DOHH2 (cell line): ENCODE data around the gene IL20.

Source experiments
- H3F3A ChIP-seq: fragments of 200-600 bp; sonication (generic), shearing (Covaris generic); 2 replicates; pipeline ENCODE4 v1.6.0; 2016; ENCODE audit warnings: antibody characterized with exemption, mild to moderate bottlenecking; ENCODE audit not compliant: control insufficient read depth, insufficient read depth
- H3K27ac ChIP-seq: fragments of 200-600 bp; sonication (generic); 2 replicates; pipeline ENCODE4 v1.5.1; 2014; ENCODE audit warnings: low read depth, mild to moderate bottlenecking, low read length, moderate library complexity
- H3K27me3 ChIP-seq: fragments of 200-600 bp; sonication (generic); 2 replicates; pipeline ENCODE4 v1.6.1; 2014; ENCODE audit warnings: mild to moderate bottlenecking, low read length, mixed read lengths; ENCODE audit not compliant: control insufficient read depth
- H3K36me3 ChIP-seq: fragments of 200-600 bp; sonication (generic); 2 replicates; pipeline ENCODE4 v1.6.1; 2014; ENCODE audit warnings: mild to moderate bottlenecking, low read length, moderate library complexity, mixed read lengths; ENCODE audit not compliant: control insufficient read depth
- H3K4me1 ChIP-seq: fragments of 200-600 bp; sonication (generic); 2 replicates; pipeline ENCODE4 v1.6.1; 2014; ENCODE audit warnings: mild to moderate bottlenecking, low read length, mixed read lengths; ENCODE audit not compliant: control insufficient read depth
- H3K4me2 ChIP-seq: fragments of 200-600 bp; sonication (generic); 2 replicates; pipeline ENCODE4 v1.6.0; 2014; ENCODE audit warnings: mild to moderate bottlenecking, low read length, moderate library complexity
- H3K4me3 ChIP-seq: fragments of 200-600 bp; sonication (generic); 2 replicates; pipeline ENCODE4 v1.5.1; 2014; ENCODE audit warnings: mild to moderate bottlenecking, low read length, mixed read lengths
- H3K79me2 ChIP-seq: fragments of 200-600 bp; sonication (generic); 2 replicates; pipeline ENCODE4 v1.6.1; 2014; ENCODE audit warnings: mild to moderate bottlenecking, low read length, mixed read lengths; ENCODE audit not compliant: control insufficient read depth
- H3K9me2 ChIP-seq: fragments of 200-600 bp; sonication (generic); replicated peaks from 2 replicates; pipeline ENCODE4 v1.6.1; 2014; ENCODE audit warnings: mild to moderate bottlenecking, low read length, mixed read lengths; ENCODE audit not compliant: control insufficient read depth
- H3K9me3 ChIP-seq: fragments of 200-600 bp; sonication (generic); 2 replicates; pipeline ENCODE4 v1.6.1; 2014; ENCODE audit warnings: antibody characterized with exemption, low read length, mixed read lengths; ENCODE audit not compliant: control insufficient read depth, insufficient read depth
- H4K20me1 ChIP-seq: fragments of 200-600 bp; sonication (generic); 2 replicates; pipeline ENCODE4 v1.6.0; 2014; ENCODE audit warnings: low read depth, mild to moderate bottlenecking, antibody characterized with exemption, low read length, moderate library complexity; ENCODE audit not compliant: control insufficient read depth, insufficient read depth
- CTCF ChIP-seq: fragments of 200-600 bp; sonication (generic); IDR thresholded peaks from one replicate; pipeline ENCODE4 v1.5.1; 2014; ENCODE audit warnings: antibody characterized with exemption, mild to moderate bottlenecking, low read depth, low read length; ENCODE audit not compliant: poor library complexity, severe bottlenecking
- EZH2phosphoT487 ChIP-seq: fragments of 200-600 bp; sonication (generic); IDR thresholded peaks from 2 replicates; pipeline ENCODE4 v1.6.1; 2017; ENCODE audit warnings: borderline replicate concordance, mild to moderate bottlenecking, antibody characterized with exemption, low read length, moderate library complexity, mixed read lengths

Gene IL20

DNA sequence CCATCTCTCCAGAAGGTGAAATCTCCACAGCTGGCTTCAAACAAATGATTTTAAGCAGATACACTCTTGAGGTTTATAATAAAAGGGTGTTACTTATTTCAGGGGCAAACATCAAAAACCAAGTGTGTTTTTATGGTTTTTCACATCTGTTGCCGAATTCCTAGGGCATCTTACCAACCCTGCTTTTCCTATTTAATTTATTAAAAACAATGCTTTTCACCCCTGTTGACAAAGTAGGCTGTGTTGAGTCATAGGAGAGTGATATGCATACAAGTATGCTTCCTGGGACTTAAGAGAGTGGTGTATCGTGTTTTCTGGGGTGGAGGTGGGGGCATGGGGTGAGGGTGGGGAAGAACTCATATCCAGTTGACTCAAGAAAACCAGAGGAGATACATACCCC, 29.3 kb upstream of the IL20 start:
- Histone ChIP-seq H3K79me2 (no peaks in the 10 kb centered on the region), H3K27me3 (peaks cover 30% of the 10 kb centered on the region), H3K4me2 (no peak overlapping the region), H3K27ac (no peak overlapping the region), H3K9me2 (no peaks in the 10 kb centered on the region), H3K9me3 (no peaks in the 10 kb centered on the region), H3F3A (no peaks in the 10 kb centered on the region), H3K4me1 (peaks cover 4% of the 10 kb centered on the region; the same call in 1 of the 2 replicates), H4K20me1 (no peaks in the 10 kb centered on the region), H3K4me3 (no peak overlapping the region), H3K36me3 (no peaks in the 10 kb centered on the region)
- TF ChIP-seq EZH2phosphoT487 (no peak), CTCF (no peak)

- H4K20me1 ChIP-seq: no peaks in the 10 kb centered on the region
- no peak overlapping the region for H3K4me3 ChIP-seq
- H3K9me2 ChIP-seq: no peaks in the 10 kb centered on the region
- no peak overlapping the region for H3K27ac ChIP-seq
- H3K79me2 ChIP-seq: no peaks in the 10 kb centered on the region
- no peaks in the 10 kb centered on the region for H3F3A ChIP-seq
- peaks cover 11% of the 10 kb centered on the region for H3K27me3 ChIP-seq
- H3K4me1 ChIP-seq: no peaks in the 10 kb centered on the region
- H3K36me3 ChIP-seq: no peaks in the 10 kb centered on the region
- H3K4me2 ChIP-seq: no peak overlapping the region
- H3K9me3 ChIP-seq: no peaks in the 10 kb centered on the region
- TF ChIP-seq EZH2phosphoT487: no peak
- TF ChIP-seq CTCF: no peak
Measured at GRCh38 chr1:206839006-206839560, 26.3 kb upstream of the IL20 start.

DNA sequence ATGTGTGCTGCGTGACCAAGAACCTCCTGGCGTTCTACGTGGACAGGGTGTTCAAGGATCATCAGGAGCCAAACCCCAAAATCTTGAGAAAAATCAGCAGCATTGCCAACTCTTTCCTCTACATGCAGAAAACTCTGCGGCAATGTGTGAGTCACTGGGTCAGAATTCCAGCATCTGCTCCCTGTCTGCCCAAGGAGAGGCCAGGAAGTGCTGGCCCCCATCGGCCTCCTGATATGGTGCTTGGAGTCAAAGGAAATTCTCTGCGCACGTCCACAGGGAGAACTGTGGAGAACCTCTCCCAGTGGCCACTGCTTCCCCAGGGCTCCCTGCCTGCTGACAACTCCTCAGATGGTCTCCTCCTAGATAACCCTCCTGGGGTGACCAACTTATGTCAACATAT, 25.6 kb upstream of the IL20 start:
- H3K27me3 ChIP-seq: peaks cover 7% of the 10 kb centered on the region

More for the DNA sequence above, 25.6 kb upstream of the IL20 start:
- Histone ChIP-seq H3K4me3 (no peak overlapping the region), H3K79me2 (no peaks in the 10 kb centered on the region), H4K20me1 (no peaks in the 10 kb centered on the region), H3K36me3 (no peaks in the 10 kb centered on the region), H3K27ac (no peak overlapping the region), H3K4me1 (no peaks in the 10 kb centered on the region), H3K4me2 (no peak overlapping the region), H3K9me3 (no peaks in the 10 kb centered on the region), H3K9me2 (no peaks in the 10 kb centered on the region), H3F3A (no peaks in the 10 kb centered on the region)
- no peak for TF ChIP-seq EZH2phosphoT487
- no peak for TF ChIP-seq CTCF
